Activated CD8-positive, alpha-beta memory T cell treated with anti-CD3 and anti-CD28 coated beads for 36 hours (primary cell): Measurements from ENCODE around the gene PDXK. TPM values are rescaled to one million over a fixed set of nuclear protein-coding genes. Genes with fewer than 3 reads are reported as not detected.

ENCODE experiments used
- CTCF ChIA-PET: fragments of 350-600 bp; sonication (Branson Sonifier 250); formaldehyde crosslinking; loops from one replicate; lab custom pipeline; 2021; ENCODE audit warnings: antibody characterized with exemption; lab: Charles Lee
- POLR2A ChIA-PET: fragments of 350-600 bp; sonication (Branson Sonifier 250); formaldehyde crosslinking; loops from one replicate; lab custom pipeline; 2021; ENCODE audit warnings: antibody characterized with exemption; lab: Charles Lee
- total RNA-seq, 2 experiments: library from RNA; stranded (reverse); gene quantifications; one replicate each; pipeline ENCODE4 v1.2.3, GENCODE V29; 2021

PDXK gene
- total RNA-seq, 2 experiments from 2014 or later = 113 to 115 TPM

DNA sequence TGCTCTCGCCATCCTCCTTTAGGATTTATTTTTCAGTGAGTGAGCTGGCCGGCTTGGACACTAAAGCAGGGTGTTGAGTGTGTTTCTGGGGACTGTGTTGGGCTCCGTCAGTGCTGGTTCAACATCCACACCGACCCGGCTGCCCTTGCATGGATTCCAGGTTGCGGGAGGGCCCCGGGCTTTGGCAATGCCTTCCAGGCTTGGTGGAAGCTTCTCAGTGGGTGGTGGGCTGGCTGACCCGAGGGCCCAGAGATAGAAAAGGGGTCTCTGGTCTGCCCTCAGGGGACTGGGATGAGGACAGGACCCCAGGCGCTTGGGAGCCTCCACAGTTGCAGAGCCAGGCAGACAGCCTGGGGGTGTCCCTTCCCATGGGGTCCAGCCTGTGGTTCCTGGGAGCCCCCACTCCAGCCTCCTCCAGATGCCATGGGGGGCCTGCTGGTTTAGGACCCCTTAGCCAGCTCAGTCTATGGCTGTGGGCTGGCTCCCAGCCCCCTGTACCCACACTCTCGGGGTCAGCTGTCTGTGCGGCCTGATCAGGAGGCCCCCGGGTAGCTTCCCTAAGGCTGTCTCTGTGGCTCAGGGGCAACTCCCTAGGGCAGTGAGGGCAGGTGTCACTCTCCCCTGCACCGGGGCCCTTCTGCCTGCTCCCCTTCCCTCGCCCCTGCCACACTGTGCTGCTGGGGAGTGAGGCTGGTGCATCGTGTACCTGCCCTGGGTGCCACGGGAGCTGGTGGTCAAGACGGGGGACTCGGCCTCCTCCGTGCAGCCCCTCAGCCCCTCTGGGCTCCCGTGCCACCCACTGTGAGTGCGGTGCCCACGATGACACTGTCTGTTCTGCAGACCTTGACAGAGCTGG, 16.5 kb downstream of the PDXK start:
- CTCF ChIA-PET = interaction anchor here (0.5 kb wide), 1 partner anchor 77 kb away, joined by 3 read pairs; no protein-coding TSS in a partner anchor
- POLR2A ChIA-PET = no interaction called here

DNA sequence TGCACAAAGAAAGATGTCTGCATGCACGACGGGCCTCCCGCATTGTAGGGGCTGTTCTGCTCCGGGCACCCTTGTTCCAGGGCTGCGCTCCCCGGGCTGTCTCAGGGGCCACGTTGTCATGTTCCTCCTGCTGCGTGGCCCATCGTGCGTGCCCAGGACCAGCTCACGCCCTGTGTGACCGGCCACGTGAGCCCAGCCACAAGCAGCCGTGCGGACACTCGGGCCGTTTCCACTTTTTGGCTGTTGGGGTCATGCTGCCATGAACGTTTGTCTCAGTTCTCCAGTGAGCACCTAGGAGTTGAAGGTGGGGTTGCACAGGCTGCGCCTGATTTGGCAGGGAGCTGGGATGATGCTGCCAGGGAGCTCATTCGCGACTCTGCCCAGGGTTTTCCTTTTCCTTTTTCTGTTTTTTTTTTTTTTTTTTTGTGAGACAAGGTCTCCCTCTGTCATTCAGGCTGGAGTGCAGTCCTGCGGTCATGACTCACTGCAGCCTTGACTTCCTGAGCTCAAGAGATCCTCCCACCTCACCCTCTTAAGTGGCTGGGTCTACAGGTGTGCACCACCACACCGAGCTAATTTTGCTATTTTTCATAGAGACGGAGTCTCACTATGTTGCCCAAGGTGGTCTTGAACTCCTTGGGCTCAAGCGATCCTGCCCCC, 17.4 kb downstream of the PDXK start:
- ChIA-PET POLR2A (no interaction called here), CTCF (interaction anchor here (0.6 kb wide), 1 partner anchor 12 kb away, joined by 3 read pairs; no protein-coding TSS in a partner anchor)

DNA sequence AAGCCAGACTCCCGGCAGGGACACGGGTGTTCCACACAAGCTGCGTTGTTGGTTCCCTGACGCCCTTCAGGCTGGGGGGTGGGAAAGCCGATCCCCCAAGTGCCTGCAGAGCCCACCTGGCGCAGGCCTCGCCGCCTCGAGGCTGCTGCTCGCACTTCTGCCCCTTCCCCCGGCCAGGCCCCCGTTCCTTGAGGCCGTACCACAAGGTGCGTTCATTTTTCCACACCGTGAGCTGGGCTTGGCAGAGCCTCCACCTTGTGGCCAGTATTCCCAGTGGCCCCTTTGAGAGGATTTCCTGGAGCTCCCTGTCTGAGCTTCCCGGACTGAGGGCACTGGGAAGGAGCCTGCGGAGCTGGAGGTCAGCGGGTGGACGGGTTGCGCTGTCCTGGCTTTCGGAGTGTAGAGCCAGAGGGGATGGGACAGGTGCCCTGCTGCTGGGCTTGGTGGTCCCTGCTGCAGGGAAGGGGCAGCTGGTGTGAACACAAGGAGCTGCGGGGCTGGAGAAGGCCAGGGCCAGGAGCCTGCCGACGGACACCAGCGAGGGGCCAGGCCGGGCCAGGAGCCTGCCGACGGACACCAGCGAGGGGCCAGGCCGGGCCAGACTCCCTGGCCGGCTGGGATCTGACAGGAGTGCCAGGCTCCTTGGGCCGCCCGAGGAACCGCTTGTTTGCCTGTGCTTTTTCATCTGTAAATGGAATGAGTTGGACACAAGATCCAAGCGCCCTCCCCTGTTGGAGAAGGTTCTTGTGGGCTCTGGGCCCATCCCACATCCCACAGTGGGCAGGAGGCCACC, 18.4 kb downstream of the PDXK start:
- POLR2A ChIA-PET = no interaction called here
- CTCF ChIA-PET = no interaction called here

DNA sequence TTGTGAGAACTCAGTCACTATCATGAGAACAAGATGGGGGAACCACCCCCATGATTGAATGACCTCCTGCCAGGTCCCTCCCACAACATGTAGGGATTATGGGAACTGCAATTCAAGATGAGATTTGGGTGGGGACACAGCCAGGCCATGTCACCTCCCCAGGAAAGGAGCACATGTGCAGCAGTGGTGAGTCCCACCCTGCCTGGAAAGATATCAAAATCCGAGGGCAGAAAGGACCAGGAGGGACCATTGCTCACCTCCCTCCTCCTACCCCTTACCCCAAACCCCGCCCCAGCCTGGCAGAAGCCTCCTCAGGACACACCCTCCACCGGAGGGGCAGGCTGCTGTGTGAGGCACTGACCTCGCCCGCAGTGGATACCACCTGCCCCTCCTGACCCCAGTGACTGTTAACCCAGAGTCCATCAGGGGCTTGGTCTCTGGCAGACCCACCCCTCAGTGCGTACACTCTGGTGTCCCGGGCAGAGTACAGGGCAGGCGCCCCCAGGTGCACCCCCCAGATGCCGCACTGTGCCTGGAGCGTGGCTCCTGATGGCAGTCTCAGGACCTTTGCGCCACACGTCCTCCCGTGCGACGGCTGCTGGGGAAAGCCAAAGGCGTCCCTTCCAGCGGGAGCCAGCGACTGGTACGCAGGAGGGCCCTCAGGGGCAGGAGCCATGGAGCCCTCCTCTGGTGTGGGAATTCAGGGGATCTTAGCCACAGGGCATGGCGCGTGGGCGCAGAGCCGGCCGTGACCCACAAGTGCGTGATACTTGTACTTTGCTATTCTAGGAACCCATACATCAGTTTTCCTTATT, 20.9 kb downstream of the PDXK start:
- ChIA-PET POLR2A (no interaction called here), CTCF (no interaction called here)

DNA sequence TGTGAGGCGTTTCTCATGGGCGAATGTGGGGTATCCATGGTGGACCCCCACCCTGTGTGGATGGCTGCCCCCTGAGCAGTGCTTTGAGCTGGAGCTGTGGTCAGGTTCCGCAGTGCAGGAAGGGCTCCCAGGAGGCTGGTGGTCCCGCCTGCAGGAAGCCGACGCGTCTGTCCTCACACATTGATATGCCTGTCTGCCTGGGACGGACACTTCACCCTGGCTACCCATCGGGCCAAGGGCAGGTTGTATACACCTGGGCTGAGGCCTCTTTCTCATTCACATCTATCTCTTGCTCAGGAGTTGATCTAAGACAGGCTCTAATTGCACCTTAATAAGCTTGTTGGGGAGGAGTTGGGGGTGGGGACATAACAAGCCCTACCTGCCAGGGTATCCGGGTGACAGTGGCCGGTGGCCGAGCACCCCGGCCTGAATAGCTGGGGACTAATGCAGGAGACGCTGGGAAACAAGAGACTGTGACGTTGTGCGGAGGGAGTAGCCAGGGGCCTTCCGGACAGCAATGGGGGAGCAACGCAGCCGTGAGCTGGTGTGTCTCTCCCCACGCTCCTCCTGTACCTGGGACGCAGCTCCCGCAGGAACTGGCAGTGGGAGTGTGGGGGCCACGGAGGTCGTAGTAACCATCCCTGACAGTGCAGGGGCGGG, 21.7 kb downstream of the PDXK start:
- ChIA-PET POLR2A (no interaction called here), CTCF (no interaction called here)

DNA sequence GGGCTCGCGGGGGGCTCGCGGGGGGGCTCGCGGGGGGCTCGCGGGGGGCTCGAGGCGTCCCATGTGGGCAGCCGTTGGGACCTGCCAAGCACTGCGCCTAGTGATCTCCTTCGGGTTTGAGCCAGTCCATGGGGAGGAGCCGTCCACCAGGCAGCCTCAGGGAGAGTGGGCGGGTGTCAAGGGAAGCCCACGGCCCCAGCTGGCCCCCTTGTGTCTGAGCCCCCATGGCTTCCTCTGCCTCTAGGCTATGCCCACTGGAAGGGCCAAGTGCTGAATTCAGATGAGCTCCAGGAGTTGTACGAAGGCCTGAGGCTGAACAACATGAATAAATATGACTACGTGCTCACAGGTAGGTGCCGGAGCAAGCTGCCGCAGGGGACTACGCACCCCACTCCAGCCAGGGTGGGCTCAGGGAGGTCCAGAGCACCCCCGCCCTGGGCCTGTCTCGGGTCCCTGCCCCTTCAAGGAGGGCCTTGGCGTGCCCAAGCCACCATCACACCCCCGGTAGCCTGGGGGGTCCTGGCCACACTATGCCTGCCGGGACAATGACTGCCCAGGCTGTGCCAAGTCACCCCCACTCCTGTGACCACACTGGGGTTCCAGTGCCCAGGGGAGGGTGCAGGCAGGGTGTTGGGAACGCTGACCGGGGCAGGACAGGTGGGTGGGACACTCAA, 22.6 kb downstream of the PDXK start:
- ChIA-PET CTCF (no interaction called here), POLR2A (no interaction called here)

DNA sequence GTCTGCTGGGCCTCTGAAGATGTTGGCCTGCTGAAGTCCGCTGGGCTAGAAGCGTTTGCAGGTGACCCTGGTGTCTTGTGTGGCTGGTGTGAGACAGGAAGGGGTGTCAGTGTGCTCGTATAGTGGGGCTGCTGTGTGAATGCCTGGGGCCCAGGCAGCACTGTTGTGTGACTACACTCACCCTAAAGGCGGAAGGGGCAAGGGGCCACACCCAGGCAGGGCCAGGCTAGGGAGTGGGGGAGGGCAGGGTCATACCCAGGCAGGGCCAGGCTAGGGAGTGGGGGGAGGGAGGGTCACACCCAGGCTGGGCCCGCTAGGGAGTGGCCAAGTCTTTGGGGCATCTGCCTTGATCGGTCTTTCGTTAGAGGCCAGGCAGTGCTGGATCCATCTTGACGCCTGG, 25.0 kb downstream of the PDXK start:
- ChIA-PET CTCF (no interaction called here), POLR2A (no interaction called here)

DNA sequence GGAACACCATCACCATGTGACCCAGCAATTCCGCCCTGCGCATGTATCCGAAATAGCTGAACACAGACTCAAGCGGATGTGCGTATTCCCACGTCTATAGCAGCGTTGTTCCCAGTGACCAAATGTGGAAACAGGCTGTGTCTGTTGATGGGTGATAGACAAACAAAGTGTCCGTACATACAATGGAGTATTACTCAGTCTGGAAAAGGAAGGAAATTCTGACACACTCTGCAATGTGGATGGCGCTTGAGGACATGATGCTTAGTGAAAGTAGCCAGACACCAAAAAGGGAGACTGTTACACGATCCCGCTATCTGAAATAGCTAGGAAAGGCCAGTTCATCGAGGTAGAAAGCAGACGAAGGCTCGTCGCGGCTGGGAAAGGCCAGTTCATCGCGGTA, 25.8 kb downstream of the PDXK start:
- ChIA-PET POLR2A (no interaction called here), CTCF (no interaction called here)

DNA sequence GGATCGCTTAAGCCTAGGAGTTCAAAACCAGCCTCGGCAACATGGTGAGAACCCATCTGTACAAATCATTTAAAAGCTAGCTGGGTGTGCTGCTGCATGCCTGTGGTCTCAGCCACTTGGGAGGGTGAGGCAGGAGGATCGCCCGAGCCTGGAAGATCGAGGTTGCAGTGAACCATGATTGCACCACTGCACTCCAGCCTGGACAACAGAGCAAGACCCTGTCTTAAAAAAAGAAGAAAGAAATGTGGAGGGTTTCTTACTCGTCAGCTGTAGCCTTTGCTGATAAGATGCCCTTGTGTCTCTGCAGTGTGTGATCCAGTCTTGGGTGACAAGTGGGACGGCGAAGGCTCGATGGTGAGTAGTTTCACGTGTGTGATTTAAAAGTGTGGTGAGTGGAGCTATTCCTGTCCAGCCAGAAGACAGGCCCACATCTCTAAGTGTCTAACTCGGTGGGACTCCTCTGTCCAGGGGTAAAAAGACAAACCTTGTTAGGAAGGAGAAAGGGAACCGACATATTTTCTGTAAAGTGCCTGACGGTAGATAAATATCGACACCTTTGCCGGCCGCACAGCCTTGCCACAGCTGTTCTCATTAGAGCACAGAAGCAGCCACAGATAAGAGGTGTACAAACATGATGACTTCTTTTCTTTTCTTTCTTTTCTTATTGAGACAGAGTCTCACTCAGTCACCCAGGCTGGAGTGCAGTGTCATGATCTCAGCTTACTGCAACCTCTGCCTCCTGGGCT, 27.0 kb downstream of the PDXK start:
- CTCF ChIA-PET = no interaction called here
- POLR2A ChIA-PET = interaction anchor here (0.6 kb wide), 1 partner anchor 31 kb away, joined by 6 read pairs; no protein-coding TSS in a partner anchor

DNA sequence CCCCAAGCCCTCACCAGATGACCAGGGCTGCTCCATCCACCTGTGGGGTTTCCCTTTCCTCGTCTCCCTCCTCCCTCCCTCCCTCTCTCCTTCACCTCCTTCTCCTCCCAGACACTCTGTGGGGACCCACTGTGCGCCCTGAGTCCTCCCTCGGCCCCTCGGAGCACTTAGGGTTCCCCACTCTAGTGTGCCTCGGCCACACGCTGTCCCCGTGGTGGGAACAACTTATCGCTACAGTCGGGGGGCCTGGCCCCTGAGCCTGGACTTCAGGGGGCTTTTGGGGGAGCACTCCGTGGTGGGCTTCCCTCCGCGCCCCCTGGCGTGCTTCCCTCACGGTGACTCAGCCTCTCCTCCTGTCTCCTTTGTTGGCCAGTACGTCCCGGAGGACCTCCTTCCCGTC, 29.7 kb downstream of the PDXK start:
- POLR2A ChIA-PET = no interaction called here
- CTCF ChIA-PET = no interaction called here

DNA sequence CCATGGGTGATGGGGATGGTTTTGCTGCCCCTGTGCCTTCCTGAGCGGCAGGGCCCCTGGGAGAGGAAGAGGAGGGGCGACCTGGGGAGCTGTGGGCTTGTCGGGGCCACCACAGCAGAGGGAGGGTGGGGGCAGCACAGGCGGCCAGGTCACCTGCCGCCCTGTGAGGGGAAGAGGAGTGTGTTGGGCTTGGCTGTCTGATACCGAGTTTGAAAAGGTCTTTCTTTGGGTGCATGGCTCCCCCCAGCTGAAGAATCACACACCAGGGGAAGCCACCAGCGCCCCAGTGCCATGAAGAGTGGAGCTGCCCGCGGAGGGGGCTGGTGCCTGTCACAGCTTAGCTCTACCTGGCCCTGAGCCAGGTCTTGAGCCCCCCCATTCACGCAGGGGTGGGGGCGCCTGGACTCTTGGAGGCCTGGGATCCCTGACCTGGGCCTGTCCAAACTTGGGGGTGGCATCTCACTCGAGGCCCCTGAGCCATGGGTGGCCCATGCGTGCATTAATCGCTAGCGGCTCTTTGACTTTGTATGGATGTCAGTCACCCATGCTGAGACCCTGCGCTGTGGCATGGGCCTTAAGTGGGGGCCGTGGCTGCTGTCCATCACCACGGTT, 30.8 kb downstream of the PDXK start:
- POLR2A ChIA-PET = no interaction called here

DNA sequence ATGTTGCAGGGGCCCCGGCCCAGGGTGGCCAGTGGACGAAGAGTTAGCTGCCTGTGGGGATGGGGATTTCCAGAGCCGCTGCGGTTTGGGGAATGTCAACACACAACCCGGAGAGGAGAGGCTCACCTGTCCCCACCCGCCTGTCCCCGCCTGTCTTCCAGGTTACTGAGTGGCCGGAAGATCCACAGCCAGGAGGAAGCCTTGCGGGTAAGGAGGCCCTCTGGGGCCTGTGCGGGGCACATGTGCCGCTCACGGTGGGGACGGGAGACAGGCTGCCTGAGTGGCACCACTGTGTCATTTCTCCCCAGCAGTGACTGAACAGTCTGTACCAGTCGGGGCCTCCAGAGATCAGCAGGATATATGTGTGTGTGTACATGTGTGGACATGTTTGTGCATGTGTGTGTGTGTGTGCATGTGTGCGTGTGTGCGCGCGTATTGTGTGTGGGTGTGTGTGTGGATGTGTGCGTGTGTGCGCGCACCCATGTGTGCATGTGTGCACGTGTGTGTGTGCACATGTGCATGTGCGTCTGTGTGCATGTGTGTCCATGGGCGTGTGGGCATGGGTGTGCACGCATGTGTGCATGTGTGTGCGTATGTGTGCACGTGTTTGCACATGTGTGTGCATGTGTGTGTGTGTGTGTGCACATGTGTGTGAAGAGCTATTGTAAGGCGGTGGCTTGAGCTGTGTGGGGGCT, 31.6 kb downstream of the PDXK start:
- ChIA-PET POLR2A (no interaction called here), CTCF (interaction anchor here (0.6 kb wide), 1 partner anchor 24 kb away, joined by 5 read pairs; no protein-coding TSS in a partner anchor)

More for the DNA sequence above, 30.8 kb downstream of the PDXK start:
- CTCF ChIA-PET = interaction anchor here (0.6 to 0.8 kb wide), 2 partner anchors 23 to 39 kb away, joined by 4 to 5 read pairs; no protein-coding TSS in a partner anchor

DNA sequence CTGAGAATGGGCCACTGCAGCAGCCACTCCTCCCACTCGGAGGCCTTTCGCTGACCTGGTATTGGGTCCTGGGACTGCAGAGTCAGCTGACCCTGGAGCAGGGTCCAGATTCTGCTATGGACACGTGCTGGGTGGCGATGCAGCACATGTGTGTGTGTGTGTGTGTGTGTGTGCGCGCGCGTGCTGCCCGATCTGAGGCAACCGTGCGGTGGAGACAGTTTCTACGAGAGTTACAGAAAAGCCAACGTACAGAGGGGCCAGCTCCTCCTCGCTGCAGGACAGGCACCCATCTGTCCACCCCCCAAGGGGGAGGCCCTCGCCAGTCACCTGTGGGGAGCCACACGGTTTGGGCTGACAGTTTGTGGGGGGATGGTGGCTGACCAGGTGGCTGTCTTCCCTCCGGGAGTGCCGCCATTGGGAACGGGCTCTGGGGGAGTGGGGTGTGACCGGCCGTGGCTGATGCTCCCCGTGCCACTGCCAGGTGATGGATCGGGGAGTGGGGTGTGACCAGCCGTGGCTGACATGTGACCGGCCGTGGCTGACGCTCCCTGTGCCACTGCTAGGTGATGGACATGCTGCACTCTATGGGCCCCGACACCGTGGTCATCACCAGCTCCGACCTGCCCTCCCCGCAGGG, 33.1 kb downstream of the PDXK start:
- ChIA-PET CTCF (no interaction called here), POLR2A (no interaction called here)

DNA sequence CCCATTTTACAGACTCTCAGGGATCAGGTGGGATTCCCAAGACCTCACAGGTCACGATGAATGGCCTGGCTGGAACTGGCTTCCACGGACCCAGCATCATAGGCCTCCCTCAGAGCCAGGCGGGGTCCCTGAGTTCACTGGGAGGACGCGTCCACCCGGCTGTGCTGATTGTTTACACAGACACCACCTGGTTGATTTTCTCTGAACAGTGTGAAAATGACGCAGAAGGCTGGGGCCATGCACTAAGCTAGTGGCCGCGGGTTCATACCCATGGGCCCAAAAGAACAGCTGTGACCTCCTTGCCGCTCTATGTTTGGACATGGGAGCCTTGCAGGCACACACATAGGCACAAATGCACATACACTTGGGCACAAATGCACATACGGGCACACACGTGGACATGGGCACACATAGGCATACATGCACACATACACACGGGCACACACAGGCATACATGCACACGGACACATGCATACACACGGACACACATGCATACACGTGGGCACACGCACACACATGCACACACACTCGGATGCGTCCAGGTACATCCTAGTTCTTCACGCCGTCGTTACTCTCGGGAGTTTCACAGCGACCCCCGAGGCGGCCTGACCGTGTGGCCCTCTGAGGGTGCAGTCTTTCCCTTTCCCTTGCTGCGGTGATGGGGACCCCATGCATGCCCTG, 34.0 kb downstream of the PDXK start:
- CTCF ChIA-PET = no interaction called here
- POLR2A ChIA-PET = no interaction called here

DNA sequence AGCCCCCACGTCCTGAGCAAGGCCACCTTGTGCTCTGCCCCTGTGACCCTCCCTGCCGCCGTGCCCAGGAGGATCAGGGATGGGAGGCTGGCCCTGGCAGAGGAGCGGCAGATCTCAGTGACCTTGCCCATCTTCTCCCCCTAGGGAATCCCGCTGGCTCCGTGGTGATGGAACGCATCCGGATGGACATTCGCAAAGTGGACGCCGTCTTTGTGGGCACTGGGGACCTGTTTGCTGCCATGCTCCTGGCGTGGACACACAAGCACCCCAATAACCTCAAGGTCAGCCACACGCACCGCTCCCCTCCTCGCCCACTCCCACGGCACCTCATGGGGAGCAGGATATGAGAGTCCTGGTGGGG, 34.5 kb downstream of the PDXK start:
- POLR2A ChIA-PET = no interaction called here
- CTCF ChIA-PET = no interaction called here
